Measurements from ENCODE around the gene RAB27B. TPM values are rescaled to one million over a fixed set of nuclear protein-coding genes. Genes with fewer than 3 reads are reported as not detected.
"Not testable (repeated sequence)": the region's sequence is repeated elsewhere in the genome, so short reads cannot be mapped to it uniquely, and the experiment has no call there.

RAB27B gene
- total and polyA plus RNA-seq, 2 of the 8 experiments (the other 6 are each of a cell fraction or from before 2014, with no cell fraction given) = 0.05 to 0.60 TPM

DNA sequence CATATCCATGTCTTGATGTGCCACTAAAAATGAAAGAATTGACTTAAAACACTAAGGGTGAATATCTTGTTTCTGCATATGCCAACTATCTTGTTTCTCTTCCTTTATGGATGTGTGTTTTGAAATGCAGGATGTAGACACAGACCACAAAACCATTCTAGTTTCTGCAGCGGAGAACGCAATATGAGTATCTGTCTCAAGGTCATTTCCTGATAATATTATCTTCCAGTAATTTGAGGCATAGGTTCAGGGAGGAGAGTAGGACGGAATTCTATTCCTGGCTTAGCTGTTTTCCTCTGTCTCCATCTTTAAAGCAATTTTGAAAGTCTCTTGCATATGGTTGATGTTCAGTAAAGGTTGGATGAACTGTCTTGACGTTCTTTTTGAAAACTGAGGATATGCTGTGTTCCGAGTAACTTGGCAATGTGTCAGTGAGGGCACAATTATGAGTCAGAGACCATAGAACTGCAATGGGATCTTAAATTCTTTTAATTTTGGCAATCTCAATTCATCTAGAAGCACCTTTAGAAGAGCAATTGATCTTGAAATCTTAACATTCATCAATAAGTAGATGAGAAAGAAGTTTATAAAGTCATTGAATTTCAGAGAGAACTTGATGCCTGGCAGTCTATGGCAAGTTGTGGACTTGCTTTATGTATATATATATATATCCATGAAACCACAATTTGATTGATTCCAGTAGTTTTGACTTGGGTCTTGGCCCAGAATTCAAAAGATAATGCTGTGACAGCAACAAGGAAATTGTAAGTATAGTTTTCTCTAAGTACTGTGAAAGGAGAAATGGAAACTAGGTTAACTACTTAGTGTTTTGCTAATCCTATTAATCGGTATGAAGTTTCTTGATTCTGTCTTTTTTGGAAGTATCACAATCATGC is 24.8 kb downstream of the RAB27B start (continued):
- no peak for TF ChIP-seq KDM1A (IDR thresholded peaks at IDR 0.05; ENCODE audit: borderline replicate concordance, low read length)
- TF ChIP-seq CHD1 (IDR thresholded peaks at IDR 0.05; ENCODE audit: low read depth, low read length) = no peak

- H3K79me1 ChIP-seq (ENCODE audit: low read depth, low read length); H2BK12ac ChIP-seq (ENCODE audit: low read depth, low read length); H4K20me1 ChIP-seq (replicated peaks in 1 of 2; ENCODE audit: control insufficient read depth in 1 of 2, insufficient read depth in 2 of 2, low read length in 2 of 2); H4K5ac ChIP-seq (ENCODE audit: insufficient read length, low read depth, low read length); H2BK5ac ChIP-seq (ENCODE audit: low read depth, low read length); H2BK20ac ChIP-seq (ENCODE audit: low read length); H4K91ac ChIP-seq (replicated peaks; ENCODE audit: insufficient read length, low read length); POLR2A ChIA-PET (ENCODE audit: partially characterized antibody); H3K14ac ChIP-seq (ENCODE audit: insufficient read length); H2BK15ac ChIP-seq (ENCODE audit: low read length); H3K9ac ChIP-seq (replicated peaks in 1 of 4; ENCODE audit: extremely low read depth in 1 of 4, low read depth in 3 of 4, low read length in 3 of 4); H3K23ac ChIP-seq (ENCODE audit: insufficient read length); H3K27me3 ChIP-seq (replicated peaks in 1 of 4; ENCODE audit: control insufficient read depth in 3 of 4, extremely low read depth in 1 of 4, insufficient read depth in 3 of 4, low read length in 3 of 4); H3K56ac ChIP-seq (replicated peaks; ENCODE audit: insufficient read length, low read depth, low read length); H2BK120ac ChIP-seq (replicated peaks; ENCODE audit: low read depth, low read length); H3K4me1 ChIP-seq (replicated peaks in 1 of 4; ENCODE audit: control insufficient read depth in 3 of 4, insufficient read depth in 4 of 4, low read length in 3 of 4); H3K4ac ChIP-seq (replicated peaks; ENCODE audit: insufficient read length, low read depth, low read length); H4K8ac ChIP-seq (ENCODE audit: extremely low read depth, insufficient read depth, low read length); H3K79me2 ChIP-seq (ENCODE audit: control insufficient read depth in 1 of 2, insufficient read depth in 2 of 2, low read length in 2 of 2); H3K36me3 ChIP-seq (ENCODE audit: control insufficient read depth in 2 of 4, insufficient read depth in 4 of 4, low read length in 3 of 4); H3K4me2 ChIP-seq (ENCODE audit: insufficient read depth in 1 of 2, low read depth in 2 of 2, low read length in 2 of 2); FAIRE-seq; H3K4me3 ChIP-seq (ENCODE audit: extremely low read depth in 1 of 4, insufficient read depth in 2 of 4, low read depth in 3 of 4, low read length in 4 of 4); DNase-seq (ENCODE audit: low read depth in 1 of 2, low spot score in 2 of 2); H3K23me2 ChIP-seq (ENCODE audit: low read depth, low read length); H3K18ac ChIP-seq (ENCODE audit: extremely low read depth, low read length); H3K27ac ChIP-seq (ENCODE audit: low read depth, low read length); H3K9me3 ChIP-seq (ENCODE audit: insufficient read depth in 2 of 2, low read depth in 1 of 2, low read length in 1 of 2); H2AK5ac ChIP-seq (ENCODE audit: low read depth, low read length); H2AFZ ChIP-seq (ENCODE audit: low read length): not testable (repeated sequence)
- WGBS, 2 experiments (ENCODE audit: extremely low coverage in 1 of 2, insufficient coverage in 1 of 2, insufficient read length in 1 of 2, insufficient replicate concordance in 2 of 2, low coverage in 1 of 2, low lambda C conversion rate in 2 of 2, missing lambda C conversion rate in 1 of 2) = 93% methylated on average over 3 of the region's 3 CpGs; no CpG with 5 or more reads in 1 of the 2 experiments
- CTCF ChIA-PET (ENCODE audit: partially characterized antibody) = interaction anchor here (1.1 to 1.5 kb wide), 2 partner anchors 10 to 11 kb away, joined by 3 read pairs; no protein-coding TSS in a partner anchor
Measured at GRCh38 chr18:54855050-54855449, 26.8 kb downstream of the RAB27B start.
